ENCODE measurements around the gene PFN4. TPM values are rescaled to one million over a fixed set of nuclear protein-coding genes. Genes with fewer than 3 reads are reported as not detected.
A peak's percentile ranks its signal among the peaks of the same experiment; 100 is the strongest.
"Not testable (repeated sequence)": the region's sequence is repeated elsewhere in the genome, so short reads cannot be mapped to it uniquely, and the experiment has no call there.

The PFN4 gene
- total RNA-seq, 3 donors from 2014 or later (not counting 1 experiment from before 2014, with no cell fraction given), result not detected

- H3K36me3 ChIP-seq (ENCODE audit: control insufficient read depth, insufficient read depth, low read length), result no peaks in the 10 kb centered on the region
- H3K4me1 ChIP-seq (ENCODE audit: control insufficient read depth, insufficient read depth, low read length), result no peaks in the 10 kb centered on the region
- ATAC-seq (no peak), DNase-seq (no peak)
- Mint-ChIP-seq H3K27ac (no peak overlapping the region), H3K27me3 (ENCODE audit: low read depth in 2 of 2) (no peaks in the 10 kb centered on the region), H3K4me3 (no peak overlapping the region), H3K9me3 (peaks cover 0 to 8% of the 10 kb centered on the region in 2 donors), H3K36me3 (peaks cover 29% of the 10 kb centered on the region), H3K4me1 (no peaks in the 10 kb centered on the region)
- no peaks in the 10 kb centered on the region for H3K27me3 ChIP-seq (ENCODE audit: control insufficient read depth, insufficient read depth, low read length)
- intact Hi-C loops (cut with micrococcal nuclease), result no loop called here
- TF ChIP-seq CTCF (IDR thresholded peaks at IDR 0.05), result no peak
- no peak overlapping the region for H3K4me3 ChIP-seq (ENCODE audit: low read length)
- peaks cover 5% of the 10 kb centered on the region for H3K9me3 ChIP-seq (ENCODE audit: control insufficient read depth, insufficient read depth, low read length)
- H3K27ac ChIP-seq (ENCODE audit: low read length), result no peak overlapping the region
These were observed 24.2 kb upstream of the PFN4 start for GRCh38 chr2:24147364-24147763.

GRCh38 chr2:24140305-24140704, 17.2 kb upstream of the PFN4 start:
- H3K27ac ChIP-seq (ENCODE audit: low read length); H3K27me3 ChIP-seq (ENCODE audit: control insufficient read depth, insufficient read depth, low read length); H3K4me1 Mint-ChIP-seq; ATAC-seq; H3K9me3 ChIP-seq (ENCODE audit: control insufficient read depth, insufficient read depth, low read length); H3K36me3 Mint-ChIP-seq; H3K27me3 Mint-ChIP-seq (ENCODE audit: low read depth in 2 of 2); H3K36me3 ChIP-seq (ENCODE audit: control insufficient read depth, insufficient read depth, low read length); H3K4me3 Mint-ChIP-seq; H3K9me3 Mint-ChIP-seq; DNase-seq; H3K4me1 ChIP-seq (ENCODE audit: control insufficient read depth, insufficient read depth, low read length); intact Hi-C loops (cut with micrococcal nuclease); H3K27ac Mint-ChIP-seq; H3K4me3 ChIP-seq (ENCODE audit: low read length): not testable (repeated sequence)
- 95% methylated on average over 4 of the region's 5 CpGs for WGBS (ENCODE audit: insufficient coverage)

GRCh38 chr2:24132543-24132942, 9.4 kb upstream of the PFN4 start:
- H3K27ac ChIP-seq (ENCODE audit: low read length), result no peak overlapping the region
- H3K4me1 Mint-ChIP-seq, result no peaks in the 10 kb centered on the region
- H3K36me3 ChIP-seq (ENCODE audit: control insufficient read depth, insufficient read depth, low read length), result no peaks in the 10 kb centered on the region
- H3K9me3 ChIP-seq (ENCODE audit: control insufficient read depth, insufficient read depth, low read length), result no peaks in the 10 kb centered on the region
- no peaks in the 10 kb centered on the region for H3K27me3 ChIP-seq (ENCODE audit: control insufficient read depth, insufficient read depth, low read length)
- no peak overlapping the region for H3K4me3 Mint-ChIP-seq
- no peak overlapping the region for H3K27ac Mint-ChIP-seq
- no peak overlapping the region for H3K4me3 ChIP-seq (ENCODE audit: low read length)
- H3K27me3 Mint-ChIP-seq (ENCODE audit: low read depth in 2 of 2), result no peaks in the 10 kb centered on the region
- ATAC-seq (no peak), DNase-seq (no peak)
- WGBS (ENCODE audit: insufficient coverage), result 91% methylated on average over 1 of the region's 3 CpGs
- peaks cover 11% of the 10 kb centered on the region for H3K36me3 Mint-ChIP-seq
- no peaks in the 10 kb centered on the region for H3K4me1 ChIP-seq (ENCODE audit: control insufficient read depth, insufficient read depth, low read length)
- peaks cover 0 to 2% of the 10 kb centered on the region in 2 donors for H3K9me3 Mint-ChIP-seq
- intact Hi-C loops (cut with micrococcal nuclease), result no loop called here
- TF ChIP-seq CTCF (IDR thresholded peaks at IDR 0.05), result no peak

GRCh38 chr2:24125956-24126355, 2.8 kb upstream of the PFN4 start:
- intact Hi-C loops (cut with micrococcal nuclease), result no loop called here
- TF ChIP-seq CTCF (IDR thresholded peaks at IDR 0.05), result no peak
- no peaks in the 10 kb centered on the region for H3K27me3 Mint-ChIP-seq (ENCODE audit: low read depth in 2 of 2)
- no peak overlapping the region for H3K27ac Mint-ChIP-seq
- no peaks in the 10 kb centered on the region for H3K27me3 ChIP-seq (ENCODE audit: control insufficient read depth, insufficient read depth, low read length)
- H3K4me1 Mint-ChIP-seq, result peaks cover 15 to 27% of the 10 kb centered on the region in 2 donors
- no peak overlapping the region for H3K4me3 ChIP-seq (ENCODE audit: low read length)
- H3K4me1 ChIP-seq (ENCODE audit: control insufficient read depth, insufficient read depth, low read length), result peaks cover 11% of the 10 kb centered on the region
- no peaks in the 10 kb centered on the region for H3K36me3 ChIP-seq (ENCODE audit: control insufficient read depth, insufficient read depth, low read length)
- DNase-seq (no peak), ATAC-seq (no peak)
- H3K4me3 Mint-ChIP-seq, result peak overlapping the region; percentile 60
- H3K36me3 Mint-ChIP-seq, result no peaks in the 10 kb centered on the region
- H3K27ac ChIP-seq (ENCODE audit: low read length), result no peak overlapping the region
- 60% methylated on average over 1 of the region's 1 CpG for WGBS (ENCODE audit: insufficient coverage)
- H3K9me3 Mint-ChIP-seq, result no peaks in the 10 kb centered on the region
- H3K9me3 ChIP-seq (ENCODE audit: control insufficient read depth, insufficient read depth, low read length), result no peaks in the 10 kb centered on the region

All from natural killer cell (primary cell).